Measurements from ENCODE around the gene ZNF300. TPM values are rescaled to one million over a fixed set of nuclear protein-coding genes. Genes with fewer than 3 reads are reported as not detected.
"Not testable (repeated sequence)": the region's sequence is repeated elsewhere in the genome, so short reads cannot be mapped to it uniquely, and the experiment has no call there.

ZNF300 gene
- total and polyA plus RNA-seq, 8 donors, result 0.87 to 21.1 (median 7.8) TPM

DNA sequence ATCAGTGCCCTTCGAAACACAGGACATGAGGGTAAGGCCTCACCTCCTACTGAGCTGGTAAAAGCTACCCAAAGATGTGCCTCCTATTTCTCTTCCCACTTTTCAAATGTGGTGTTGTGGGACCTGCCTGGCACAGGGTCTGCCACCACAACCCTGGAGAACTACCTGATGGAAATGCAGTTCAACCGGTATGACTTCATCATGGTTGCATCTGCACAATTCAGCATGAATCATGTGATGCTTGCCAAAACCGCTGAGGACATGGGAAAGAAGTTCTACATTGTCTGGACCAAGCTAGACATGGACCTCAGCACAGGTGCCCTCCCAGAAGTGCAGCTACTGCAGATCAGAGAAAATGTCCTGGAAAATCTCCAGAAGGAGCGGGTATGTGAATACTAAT lies 56.5 kb downstream of the ZNF300 start:
- 69 to 79% (median 76%) methylated on average over 4 of the region's 4 CpGs for WGBS, 5 donors
- Histone ChIP-seq H3K36me3 (no peaks in the 10 kb centered on the region), H3K4me1 (peaks cover 0 to 9% (median 3%) of the 10 kb centered on the region in 4 donors), H3K27me3 (no peaks in the 10 kb centered on the region), H3K4me3 (no peak overlapping the region), H3K27ac (no peak overlapping the region), H3K9me3 (no peaks in the 10 kb centered on the region)
- no peak for DNase-seq
- TF ChIP-seq POLR2AphosphoS5 (IDR thresholded peaks at IDR 0.05) (no peak), POLR2A (IDR thresholded peaks at IDR 0.05) (no peak), EP300 (IDR thresholded peaks at IDR 0.05) (no peak)
- intact Hi-C loops (cut with DNase I; ENCODE audit: low total_unique reads), result loop anchor here (10.0 kb wide), 1 partner anchor 293 kb away; no protein-coding TSS in a partner anchor

DNA sequence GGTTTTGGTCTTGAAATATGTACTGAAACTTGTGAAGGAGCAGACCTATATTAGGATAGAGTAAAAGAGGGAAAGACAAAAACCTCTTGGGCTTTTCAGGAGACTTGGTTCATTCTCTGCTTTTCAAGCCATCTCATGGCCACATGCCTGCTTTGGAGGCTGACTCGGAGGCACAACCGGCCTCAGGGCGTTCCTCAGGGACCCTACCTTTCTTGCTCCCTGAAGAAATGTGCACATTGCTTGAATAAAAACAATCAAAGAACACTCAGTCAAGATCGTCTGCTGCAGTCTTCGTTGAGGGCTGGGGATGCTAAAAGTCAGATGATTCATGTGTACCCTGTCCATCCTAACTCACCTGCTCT lies 57.5 kb downstream of the ZNF300 start:
- no peaks in the 10 kb centered on the region for H3K27me3 ChIP-seq
- intact Hi-C loops (cut with DNase I; ENCODE audit: low total_unique reads), result loop anchor here (10.0 kb wide), 1 partner anchor 293 kb away; no protein-coding TSS in a partner anchor
- DNase-seq, result no peak
- no peaks in the 10 kb centered on the region for H3K36me3 ChIP-seq
- H3K27ac ChIP-seq, result no peak overlapping the region
- H3K9me3 ChIP-seq, result no peaks in the 10 kb centered on the region
- peaks cover 0 to 9% (median 3%) of the 10 kb centered on the region in 4 donors for H3K4me1 ChIP-seq
- no peak for TF ChIP-seq POLR2AphosphoS5 (IDR thresholded peaks at IDR 0.05)
- no peak for TF ChIP-seq POLR2A (IDR thresholded peaks at IDR 0.05)
- no peak for TF ChIP-seq EP300 (IDR thresholded peaks at IDR 0.05)
- TF ChIP-seq, protein P1, sequence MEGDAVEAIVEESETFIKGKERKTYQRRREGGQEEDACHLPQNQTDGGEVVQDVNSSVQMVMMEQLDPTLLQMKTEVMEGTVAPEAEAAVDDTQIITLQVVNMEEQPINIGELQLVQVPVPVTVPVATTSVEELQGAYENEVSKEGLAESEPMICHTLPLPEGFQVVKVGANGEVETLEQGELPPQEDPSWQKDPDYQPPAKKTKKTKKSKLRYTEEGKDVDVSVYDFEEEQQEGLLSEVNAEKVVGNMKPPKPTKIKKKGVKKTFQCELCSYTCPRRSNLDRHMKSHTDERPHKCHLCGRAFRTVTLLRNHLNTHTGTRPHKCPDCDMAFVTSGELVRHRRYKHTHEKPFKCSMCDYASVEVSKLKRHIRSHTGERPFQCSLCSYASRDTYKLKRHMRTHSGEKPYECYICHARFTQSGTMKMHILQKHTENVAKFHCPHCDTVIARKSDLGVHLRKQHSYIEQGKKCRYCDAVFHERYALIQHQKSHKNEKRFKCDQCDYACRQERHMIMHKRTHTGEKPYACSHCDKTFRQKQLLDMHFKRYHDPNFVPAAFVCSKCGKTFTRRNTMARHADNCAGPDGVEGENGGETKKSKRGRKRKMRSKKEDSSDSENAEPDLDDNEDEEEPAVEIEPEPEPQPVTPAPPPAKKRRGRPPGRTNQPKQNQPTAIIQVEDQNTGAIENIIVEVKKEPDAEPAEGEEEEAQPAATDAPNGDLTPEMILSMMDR (IDR thresholded peaks at IDR 0.05), result no peak
- 40 to 55% (median 51%) methylated on average over 5 of the region's 5 CpGs for WGBS, 5 donors
- H3K4me3 ChIP-seq, result no peak overlapping the region

DNA sequence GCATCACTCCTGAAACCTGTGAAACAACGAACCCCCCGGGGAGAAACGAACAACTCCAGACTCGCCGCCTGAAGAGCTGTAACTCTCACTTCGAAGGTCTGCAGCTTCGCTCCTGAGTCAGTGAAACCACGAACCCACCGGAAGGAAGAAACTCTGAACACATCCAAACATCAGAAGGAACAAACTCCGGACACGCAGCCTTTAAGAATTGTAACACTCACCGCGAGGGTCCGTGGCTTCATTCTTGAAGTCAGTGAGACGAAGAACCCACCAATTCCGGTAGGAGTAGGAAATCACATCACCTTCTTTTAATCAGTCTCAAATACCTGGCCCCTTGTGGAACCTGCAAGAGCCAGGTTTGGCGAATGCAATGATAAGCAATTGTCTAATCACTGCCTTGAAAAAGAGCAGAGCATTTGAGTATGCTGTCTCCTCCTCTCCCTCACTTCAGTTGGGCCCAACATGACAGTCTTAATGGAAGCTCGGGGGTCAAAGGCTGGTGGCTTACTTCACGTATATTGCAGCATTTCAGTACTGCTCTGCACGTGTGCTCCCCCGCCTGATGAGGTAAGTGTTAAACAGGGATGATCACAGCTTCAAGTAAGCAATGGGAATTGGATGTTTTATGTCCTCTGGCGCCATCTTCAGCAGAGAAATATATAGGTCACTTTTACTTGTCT lies 58.0 kb downstream of the ZNF300 start:
- TF ChIP-seq, protein P1 (IDR thresholded peaks at IDR 0.05), result peak in 5 of 7 experiments; percentile 34 to 76 (median 56)
- no peak for TF ChIP-seq EP300 (IDR thresholded peaks at IDR 0.05)
- TF ChIP-seq POLR2AphosphoS5 (IDR thresholded peaks at IDR 0.05), result peak in 2 of 3 donors; percentile 10 to 65
- DNase-seq, result peak in 1 of 2 donors; percentile 93
- no peaks in the 10 kb centered on the region for H3K36me3 ChIP-seq
- 52 to 57% (median 54%) methylated on average over 22 of the region's 22 CpGs for WGBS, 5 donors
- no peak overlapping the region for H3K4me3 ChIP-seq
- H3K27me3 ChIP-seq, result no peaks in the 10 kb centered on the region
- H3K27ac ChIP-seq, result peak overlapping the region in 1 of 5 donors; percentile 0
- H3K4me1 ChIP-seq, result peaks cover 0 to 9% (median 3%) of the 10 kb centered on the region in 4 donors
- intact Hi-C loops (cut with DNase I; ENCODE audit: low total_unique reads), result loop anchor here (10.0 kb wide), 1 partner anchor 292 kb away; no protein-coding TSS in a partner anchor
- no peaks in the 10 kb centered on the region for H3K9me3 ChIP-seq

DNA sequence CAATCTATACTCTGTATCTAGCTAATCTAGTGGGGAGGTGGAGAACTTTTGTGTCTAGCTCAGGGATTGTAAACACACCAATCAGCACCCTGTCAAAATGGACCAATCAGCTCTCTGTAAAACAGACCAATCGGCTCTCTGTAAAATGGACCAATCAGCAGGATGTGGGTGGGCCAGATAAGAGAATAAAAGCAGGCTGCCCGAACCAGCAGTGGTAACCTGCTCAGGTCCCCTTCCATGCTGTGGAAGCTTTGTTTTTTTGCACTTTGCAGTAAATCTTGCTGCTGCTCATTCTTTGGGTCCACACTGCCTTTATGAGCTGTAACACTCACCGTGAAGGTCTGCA lies 58.5 kb downstream of the ZNF300 start, which contains the start of gene IRGM:
IRGM (plus strand) TSS at position 214 of the 346 bp plus-strand sequence. CDS start 1,603 bp downstream, outside the sequence.
- DNase-seq, H3K9me3 ChIP-seq, H3K27me3 ChIP-seq, H3K4me1 ChIP-seq, H3K4me3 ChIP-seq, H3K36me3 ChIP-seq: not testable (repeated sequence)
- peak within 1 kb of the TSS in 1 of 5 donors; percentile 0 for H3K27ac ChIP-seq
- intact Hi-C loops (cut with DNase I; ENCODE audit: low total_unique reads), result loop anchor here (10.0 kb wide), 1 partner anchor 291 kb away; no protein-coding TSS in a partner anchor
- WGBS, 5 donors, result 65 to 78% (median 74%) methylated on average over 3 of the region's 3 CpGs

DNA sequence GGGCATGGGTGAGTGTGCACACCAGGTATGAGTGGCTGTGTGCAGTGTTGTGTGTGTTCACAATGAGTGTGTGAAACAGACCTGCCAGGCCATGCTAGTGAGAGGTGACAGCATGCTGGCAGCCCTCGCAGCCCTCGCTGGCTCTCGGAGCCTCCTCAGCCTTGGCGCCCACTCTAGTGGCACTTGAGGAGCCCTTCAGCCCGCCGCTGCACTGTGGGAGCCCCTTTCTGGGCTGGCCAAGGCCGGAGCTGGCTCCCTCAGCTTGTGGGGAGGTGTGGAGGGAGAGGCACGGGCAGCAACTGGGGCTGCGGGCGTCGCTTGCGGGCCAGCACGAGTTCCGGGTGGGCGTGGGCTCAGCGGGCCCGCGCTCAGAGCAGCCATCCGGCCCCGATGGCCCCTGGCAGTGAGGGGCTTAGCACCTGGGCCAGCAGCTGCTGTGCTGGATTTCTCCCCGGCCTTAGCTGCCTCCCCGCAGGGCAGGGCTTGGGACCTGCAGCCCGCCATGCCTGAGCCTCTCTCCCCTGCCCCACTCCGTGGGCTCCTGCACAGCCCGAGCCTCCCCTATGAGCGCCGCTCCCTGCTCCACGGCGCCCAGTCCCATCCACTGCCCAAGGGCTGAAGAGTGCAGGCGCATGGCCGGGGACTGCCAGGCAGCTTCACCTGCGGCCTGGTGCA lies 59.5 kb downstream of the ZNF300 start:
- intact Hi-C loops (cut with DNase I; ENCODE audit: low total_unique reads), result loop anchor here (10.0 kb wide), 1 partner anchor 291 kb away; no protein-coding TSS in a partner anchor

More for the DNA sequence above, 59.5 kb downstream of the ZNF300 start:
- not testable (repeated sequence) for DNase-seq, H3K36me3 ChIP-seq, H3K27ac ChIP-seq, H3K4me3 ChIP-seq, H3K27me3 ChIP-seq, H3K9me3 ChIP-seq, H3K4me1 ChIP-seq
- 89 to 96% (median 90%) methylated on average over 9 to 32 of the region's 32 CpGs for WGBS, 5 donors

Other genes starting within 250 kb of the ZNF300 start
- under 1 TPM in 1 of 5 donors, not detected in 4; 0.55 TPM for gene MYOZ3, start 243.7 kb downstream of the ZNF300 start, total RNA-seq
- gene MYOZ3, start 243.7 kb downstream of the ZNF300 start, polyA plus RNA-seq, result 1 to 10 TPM in 1 of 3 donors, under 1 TPM in 2; 0.23 to 1.8 (median 0.50) TPM
- 100 to 1,000 TPM in 1 of 5 donors, 10 to 100 TPM in 4; 22.8 to 116 (median 27.9) TPM for gene RBM22, start 203.9 kb downstream of the ZNF300 start, total RNA-seq
- 10 to 100 TPM; 18.9 to 28.0 (median 23.9) TPM for gene RBM22, start 203.9 kb downstream of the ZNF300 start, polyA plus RNA-seq
- 100 to 1,000 TPM in 1 of 5 donors, 10 to 100 TPM in 4; 27.7 to 113 (median 54.7) TPM for gene DCTN4, start 146.0 kb downstream of the ZNF300 start, total RNA-seq
- 10 to 100 TPM; 16.1 to 30.7 (median 18.1) TPM for gene DCTN4, start 146.0 kb downstream of the ZNF300 start, polyA plus RNA-seq
- gene SMIM3, start 126.2 kb downstream of the ZNF300 start, total RNA-seq, result 10 to 100 TPM in 4 of 5 donors, 1 to 10 TPM in 1; 9.9 to 63.8 (median 24.2) TPM
- gene SMIM3, start 126.2 kb downstream of the ZNF300 start, polyA plus RNA-seq, result 10 to 100 TPM; 15.8 to 47.5 (median 46.9) TPM
- gene IRGM, start 58.5 kb downstream of the ZNF300 start, total RNA-seq, result 1 to 10 TPM in 1 of 5 donors, not detected in 4; 4.7 TPM
- gene IRGM, start 58.5 kb downstream of the ZNF300 start, polyA plus RNA-seq, result not detected
- gene GPX3, start 115.6 kb upstream of the ZNF300 start, total RNA-seq, result 100 to 1,000 TPM in 4 of 5 donors, 10 to 100 TPM in 1; 70.5 to 828 (median 245) TPM
- 100 to 1,000 TPM; 232 to 715 (median 360) TPM for gene GPX3, start 115.6 kb upstream of the ZNF300 start, polyA plus RNA-seq
- 100 to 1,000 TPM in 3 of 5 donors, 10 to 100 TPM in 2; 67.4 to 136 (median 118) TPM for gene TNIP1, start 176.1 kb upstream of the ZNF300 start, total RNA-seq
- 100 to 1,000 TPM in 1 of 3 donors, 10 to 100 TPM in 2; 45.1 to 122 (median 90.8) TPM for gene TNIP1, start 176.1 kb upstream of the ZNF300 start, polyA plus RNA-seq